Kidney (tissue), 14 donors: ENCODE measurements around the gene SLC25A52. TPM values are rescaled to one million over a fixed set of nuclear protein-coding genes. Genes with fewer than 3 reads are reported as not detected.
A peak's percentile ranks its signal among the peaks of the same experiment; 100 is the strongest.

Experiments
- DNase-seq, 5 donors: peaks; one replicate each; pipeline ENCODE4 v3.0.0-alpha.2; 2013 to 2020
- FAIRE-seq: peaks from 2 replicates; lab custom pipeline; 2012; peaks lifted over from hg19 to GRCh38; lab: Jason Lieb, UNC
- H3K27ac ChIP-seq, 2 donors: one replicate each; pipeline ENCODE4 v1.7.0; 2013; ENCODE audit warnings: low read depth in 2 of 2, low read length in 2 of 2, inconsistent platforms in 1 of 2
- H3K27me3 ChIP-seq: one replicate; pipeline ENCODE4 v1.7.1; 2013; ENCODE audit warnings: low read length, inconsistent platforms; ENCODE audit not compliant: control insufficient read depth, insufficient read depth
- H3K36me3 ChIP-seq, 3 donors: one replicate each; pipeline versions ENCODE4 v1.7.0 to v1.7.1; 2013; ENCODE audit warnings: low read length in 3 of 3, control low read depth in 1 of 3, inconsistent platforms in 1 of 3; ENCODE audit not compliant: insufficient read depth in 3 of 3, control insufficient read depth in 2 of 3
- H3K4me1 ChIP-seq, 3 donors: one replicate each; pipeline versions ENCODE4 v1.7.0 to v1.7.1; 2013; ENCODE audit warnings: low read length in 3 of 3, inconsistent platforms in 1 of 3, low read depth in 1 of 3; ENCODE audit not compliant: control insufficient read depth in 2 of 3, insufficient read depth in 2 of 3
- H3K4me3 ChIP-seq, 3 donors: one replicate each; pipeline versions ENCODE4 v1.7.0 to v1.8.1; 2013; ENCODE audit warnings: low read length in 3 of 3, control low read depth in 1 of 3, inconsistent platforms in 1 of 3
- H3K9ac ChIP-seq, 3 donors: one replicate each; pipeline versions ENCODE4 v1.7.0 to v1.7.1; 2013; ENCODE audit warnings: low read length in 3 of 3, control low read depth in 1 of 3, inconsistent platforms in 1 of 3
- H3K9me3 ChIP-seq, 3 donors: one replicate each; pipeline versions ENCODE4 v1.7.0 to v1.7.1; 2013; ENCODE audit warnings: low read length in 3 of 3, control low read depth in 1 of 3, inconsistent platforms in 1 of 3; ENCODE audit not compliant: control insufficient read depth in 2 of 3, insufficient read depth in 1 of 3
- intact Hi-C: fragments of 100-400 bp; cut with DNase I; formaldehyde crosslinking; loops from one replicate; pipeline ENCODE4 v1.11.1; 2022
- polyA plus RNA-seq: library from polyadenylated mRNA; stranded (reverse); fragments of 350-450 nt; fragmentation: Illumina TruSeq; extraction: RNeasy Lipid Tissue Mini Kit (QIAGEN cat#74804); gene quantifications from one replicate; pipeline ENCODE4 v1.2.3, GENCODE V29; 2014; ENCODE audit warnings: low read depth, low replicate concordance; ENCODE audit not compliant: insufficient read depth
- total RNA-seq: library from RNA; stranded (reverse); fragmentation: NEBNext Ultra II Directional; extraction: Animal tissue kit (Norgen Biotek cat#: 25700); gene quantifications from one replicate; pipeline ENCODE4 v1.2.1, GENCODE V29; 2021
- TF ChIP-seq, protein P1 (sequence below): IDR thresholded peaks from 3 replicates; pipeline ENCODE4 v1.5.1; 2012; ENCODE audit warnings: mild to moderate bottlenecking, moderate library complexity, borderline replicate concordance; ENCODE audit not compliant: insufficient read depth; ENCODE audit errors: extremely low read depth
- donor health status: control.
- donor health status: control.
- donor health status: control.
- donor health status: control.
- donor health status: control.
- donor health status: DM: yes; HTN: yes; CAD: no.
- donor health status: Normal renal cell carcinoma (clear cell type).

The SLC25A52 gene
- total and polyA plus RNA-seq, 2 donors from 2014 or later, result not detected

- H3K9ac ChIP-seq, result no peak overlapping the region
- intact Hi-C loops, result no loop called here
- TF ChIP-seq, protein P1, sequence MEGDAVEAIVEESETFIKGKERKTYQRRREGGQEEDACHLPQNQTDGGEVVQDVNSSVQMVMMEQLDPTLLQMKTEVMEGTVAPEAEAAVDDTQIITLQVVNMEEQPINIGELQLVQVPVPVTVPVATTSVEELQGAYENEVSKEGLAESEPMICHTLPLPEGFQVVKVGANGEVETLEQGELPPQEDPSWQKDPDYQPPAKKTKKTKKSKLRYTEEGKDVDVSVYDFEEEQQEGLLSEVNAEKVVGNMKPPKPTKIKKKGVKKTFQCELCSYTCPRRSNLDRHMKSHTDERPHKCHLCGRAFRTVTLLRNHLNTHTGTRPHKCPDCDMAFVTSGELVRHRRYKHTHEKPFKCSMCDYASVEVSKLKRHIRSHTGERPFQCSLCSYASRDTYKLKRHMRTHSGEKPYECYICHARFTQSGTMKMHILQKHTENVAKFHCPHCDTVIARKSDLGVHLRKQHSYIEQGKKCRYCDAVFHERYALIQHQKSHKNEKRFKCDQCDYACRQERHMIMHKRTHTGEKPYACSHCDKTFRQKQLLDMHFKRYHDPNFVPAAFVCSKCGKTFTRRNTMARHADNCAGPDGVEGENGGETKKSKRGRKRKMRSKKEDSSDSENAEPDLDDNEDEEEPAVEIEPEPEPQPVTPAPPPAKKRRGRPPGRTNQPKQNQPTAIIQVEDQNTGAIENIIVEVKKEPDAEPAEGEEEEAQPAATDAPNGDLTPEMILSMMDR, result no peak
- FAIRE-seq (no peak), DNase-seq (no peak)
- no peaks in the 10 kb centered on the region for H3K36me3 ChIP-seq
- H3K4me3 ChIP-seq, result no peak overlapping the region
- no peaks in the 10 kb centered on the region for H3K4me1 ChIP-seq
- H3K27ac ChIP-seq, result no peak overlapping the region
- no peaks in the 10 kb centered on the region for H3K9me3 ChIP-seq
- no peaks in the 10 kb centered on the region for H3K27me3 ChIP-seq
These were observed 20.5 kb downstream of the SLC25A52 start for GRCh38 chr18:31740180-31740579.

- intact Hi-C loops, result no loop called here
- H3K9ac ChIP-seq, result no peak overlapping the region
- no peaks in the 10 kb centered on the region for H3K27me3 ChIP-seq
- DNase-seq (no peak), FAIRE-seq (peak; percentile 54)
- no peaks in the 10 kb centered on the region for H3K36me3 ChIP-seq
- no peak overlapping the region for H3K4me3 ChIP-seq
- TF ChIP-seq, protein P1, result no peak
- H3K27ac ChIP-seq, result no peak overlapping the region
- no peaks in the 10 kb centered on the region for H3K9me3 ChIP-seq
- H3K4me1 ChIP-seq, result no peaks in the 10 kb centered on the region
These were observed 21.0 kb downstream of the SLC25A52 start for GRCh38 chr18:31739651-31740050.

DNA sequence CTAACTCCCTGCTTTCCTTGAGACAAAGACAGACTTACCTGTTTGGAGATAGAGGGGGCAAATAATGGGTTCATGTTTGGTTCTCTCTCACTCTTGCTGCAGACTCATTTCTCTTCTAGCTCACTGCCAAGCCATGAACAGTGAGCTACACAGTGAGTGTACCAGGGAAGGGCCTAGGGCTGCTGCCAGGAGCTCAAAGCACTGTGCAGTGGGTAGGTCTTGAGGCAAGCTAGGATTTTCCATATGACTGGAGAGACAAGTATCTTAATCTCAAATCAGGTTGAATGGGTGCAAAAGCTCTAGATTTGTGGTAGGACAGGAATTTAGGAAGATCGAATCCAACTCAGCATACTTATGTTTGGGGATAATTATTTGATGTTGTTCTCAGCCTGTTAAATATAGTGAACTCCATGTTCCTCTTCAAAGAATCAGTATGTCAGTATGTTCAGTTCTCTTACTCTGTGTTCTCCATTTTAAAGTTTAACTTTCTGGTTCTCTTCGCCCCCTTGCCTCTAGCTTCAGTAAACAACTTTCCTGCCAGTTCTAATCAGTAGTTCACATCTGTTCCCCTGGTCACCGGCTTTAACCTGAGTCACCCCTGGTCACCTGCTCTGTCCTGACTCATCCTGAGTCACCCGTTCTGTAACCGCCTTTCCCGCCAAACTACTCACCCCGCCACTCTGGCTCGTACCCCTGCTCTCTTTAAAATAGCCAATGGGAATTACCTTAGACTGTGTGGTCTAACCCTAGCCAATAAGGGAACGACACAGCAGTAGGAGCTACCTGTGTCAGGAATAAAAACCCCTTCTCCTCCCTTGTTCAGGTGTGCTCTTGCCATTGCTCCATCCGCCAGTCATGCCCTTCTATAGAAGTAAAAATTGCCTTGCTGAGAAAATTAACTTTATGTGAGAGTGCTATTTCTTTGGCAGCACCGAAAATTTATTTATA is 21.9 kb downstream of the SLC25A52 start:
- no peaks in the 10 kb centered on the region for H3K9me3 ChIP-seq
- peak overlapping the region in 1 of 2 donors; percentile 34 for H3K27ac ChIP-seq
- intact Hi-C loops, result no loop called here
- H3K27me3 ChIP-seq, result no peaks in the 10 kb centered on the region
- H3K36me3 ChIP-seq, result no peaks in the 10 kb centered on the region
- no peak overlapping the region for H3K4me3 ChIP-seq
- TF ChIP-seq, protein P1, result no peak
- FAIRE-seq (no peak), DNase-seq (no peak)
- no peaks in the 10 kb centered on the region for H3K4me1 ChIP-seq
- no peak overlapping the region for H3K9ac ChIP-seq
